ENCODE results near the gene SP7. TPM values are rescaled to one million over a fixed set of nuclear protein-coding genes. Genes with fewer than 3 reads are reported as not detected.

Gene SP7
- total and polyA plus RNA-seq, 9 of the 15 experiments (the other 6 are each of a cell fraction or from before 2014, with no cell fraction given): 0.04 TPM; not detected in 8

- TF ChIP-seq ZHX1 (conservative IDR thresholded peaks at IDR 0.05; ENCODE audit: low read length) (0 out of 2 replicates have a peak, but pooled peaks have one; percentile 44), HINFP (tag; conservative IDR thresholded peaks at IDR 0.05; ENCODE audit: low read depth) (peak; percentile 88), MEIS2 (IDR thresholded peaks at IDR 0.05; ENCODE audit: partially characterized antibody) (peak; percentile 5), ZC3H8 (IDR thresholded peaks at IDR 0.05) (no peak), BRF2 (IDR thresholded peaks at IDR 0.05; ENCODE audit: borderline replicate concordance, insufficient read depth, insufficient read length) (no peak), JUND (IDR thresholded peaks at IDR 0.05; ENCODE audit: borderline replicate concordance, low read depth, low read length) (peak; percentile 50; the same call in 1 of the 2 replicates), JUND (tag; IDR thresholded peaks at IDR 0.05; ENCODE audit: borderline replicate concordance, low read depth, low read length) (peak; percentile 69; the same call in 1 of the 3 replicates), ARID2 (IDR thresholded peaks at IDR 0.05) (peak; percentile 94), TARDBP (IDR thresholded peaks at IDR 0.05) (no peak), CBX8 (IDR thresholded peaks at IDR 0.05; ENCODE audit: borderline replicate concordance, extremely low read depth, low read depth, low read length, poor library complexity, severe bottlenecking) (no peak), MNT (conservative IDR thresholded peaks at IDR 0.05) (0 out of 4 replicates have a peak, but pooled peaks of 1 of the 2 experiments have one; percentile 15), STAG1 (CRISPR knock-in tag; IDR thresholded peaks at IDR 0.05; ENCODE audit: borderline replicate concordance) (peak; percentile 87), BRD9 (IDR thresholded peaks at IDR 0.05; ENCODE audit: low read depth, partially characterized antibody) (peak; percentile 89), ZMIZ1 (IDR thresholded peaks at IDR 0.05; ENCODE audit: low read depth in 2 of 2, low read length in 2 of 2) (0 out of 4 replicates have a peak, but pooled peaks of 1 of the 2 experiments have one; percentile 27)
Observed at GRCh38 chr12:53352331-53353256, 16.4 kb upstream of the SP7 start (continued).

Measured in K562 (cell line).